GM18951 (cell line): ENCODE measurements around the gene SUDS3.
A peak's percentile ranks its signal among the peaks of the same experiment; 100 is the strongest.

Source experiments
- POLR2A ChIP-seq: IDR thresholded peaks from 4 replicates; pipeline ENCODE4 v1.6.1; 2011; ENCODE audit warnings: mild to moderate bottlenecking; ENCODE audit not compliant: insufficient read length, insufficient read depth; ENCODE audit errors: extremely low read depth
- in situ Hi-C: fragments of 300-500 bp; cut with MboI; formaldehyde crosslinking; loops from one replicate; pipeline ENCODE4 v1.12.0; 2022; ENCODE audit warnings: low sequenced_read_pairs, mixed read lengths, inconsistent platforms; ENCODE audit not compliant: unreplicated experiment

Gene SUDS3

DNA sequence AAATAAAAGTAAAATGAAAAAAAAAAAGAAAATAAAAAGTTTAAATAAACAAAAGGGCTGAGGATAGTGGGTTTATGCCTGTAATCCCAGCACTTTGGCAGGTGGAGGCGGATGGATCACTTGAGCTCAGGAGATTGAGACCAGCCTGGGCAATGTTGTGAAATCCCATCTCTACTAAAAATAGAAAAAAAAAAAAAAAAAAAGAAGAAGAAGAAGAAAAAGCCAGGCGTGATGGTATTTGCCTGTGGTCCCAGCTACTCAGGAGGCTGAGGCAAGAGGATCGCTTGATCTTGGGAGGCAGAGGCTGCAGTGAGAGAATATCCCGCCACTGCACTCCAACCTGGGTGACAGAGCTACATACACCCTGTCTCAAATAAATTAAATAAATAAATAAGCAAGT lies 7.5 kb upstream of the SUDS3 start:
- TF ChIP-seq POLR2A: no peak
- in situ Hi-C loops: no loop called here

DNA sequence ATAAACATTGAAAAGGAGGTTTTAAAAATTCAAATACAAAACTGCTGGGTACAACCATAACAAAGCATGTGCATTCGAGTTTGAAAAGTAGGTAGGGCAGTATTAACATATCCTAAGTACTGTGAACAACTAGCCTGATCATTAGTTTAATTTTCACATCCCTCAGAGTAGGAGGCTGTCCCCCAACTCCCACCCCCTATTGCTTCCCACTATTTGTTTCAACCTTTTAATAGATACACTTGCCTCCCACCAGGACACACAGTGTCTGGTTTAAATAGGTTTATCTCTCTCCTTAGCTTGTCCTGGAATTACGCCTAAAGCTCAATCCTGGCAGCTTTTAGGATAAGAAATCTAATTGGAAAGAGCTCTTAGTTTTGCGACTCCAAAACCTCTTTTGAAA lies 5.8 kb upstream of the SUDS3 start:
- in situ Hi-C loops: loop anchor here (10.0 kb wide), 1 partner anchor 186 kb away; no protein-coding TSS in a partner anchor

DNA sequence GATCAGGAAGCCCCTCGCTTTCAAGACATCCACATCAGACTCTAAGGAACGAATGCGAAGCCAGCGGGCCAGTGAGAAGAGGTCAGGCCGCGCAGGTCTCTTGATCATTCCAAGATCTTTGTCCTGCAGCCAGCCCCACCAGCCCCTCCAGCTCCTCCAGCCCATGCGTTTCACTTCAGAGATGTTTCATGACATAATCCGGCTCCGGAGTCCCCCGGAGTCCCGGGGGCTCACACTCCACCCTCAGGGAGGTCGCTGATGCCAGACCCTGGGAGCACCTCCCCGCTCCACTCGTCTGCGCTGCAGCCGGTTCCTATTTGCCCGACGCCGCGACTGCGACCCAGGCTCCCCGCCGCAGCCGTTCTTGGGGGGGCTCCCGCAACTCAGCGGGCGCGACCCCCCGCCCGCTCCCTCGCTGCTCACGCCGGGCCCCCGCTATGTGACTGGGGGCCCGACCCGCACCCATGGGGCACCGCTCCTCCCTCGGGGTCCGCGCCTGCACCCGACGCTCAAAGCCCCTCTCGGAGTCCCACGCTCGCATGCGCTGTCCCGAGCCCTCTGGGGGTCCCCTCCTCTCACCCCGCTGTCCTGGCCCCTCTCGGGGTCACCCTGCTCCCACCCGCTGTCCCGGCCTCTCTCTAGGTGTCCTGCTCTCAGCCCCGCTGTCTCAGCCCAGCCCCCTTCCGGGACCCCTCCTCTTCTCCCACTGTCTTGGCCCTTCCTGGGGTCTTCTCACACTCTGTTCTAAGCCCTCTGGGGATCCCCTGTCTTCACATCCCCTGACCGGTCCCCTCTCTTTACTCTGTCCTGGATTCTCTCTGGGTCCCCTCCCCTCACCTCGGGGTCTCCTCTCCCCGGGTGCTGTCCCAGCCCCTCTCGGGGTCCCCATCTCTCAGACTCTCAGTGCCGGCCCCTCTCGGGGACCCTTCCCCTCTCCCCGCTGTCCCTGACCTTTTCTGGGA lies 4.8 kb upstream of the SUDS3 start:
- in situ Hi-C loops: loop anchor here (10.0 kb wide), 1 partner anchor 187 kb away; no protein-coding TSS in a partner anchor
- TF ChIP-seq POLR2A: no peak

More for the DNA sequence above, 5.8 kb upstream of the SUDS3 start:
- TF ChIP-seq POLR2A: no peak

DNA sequence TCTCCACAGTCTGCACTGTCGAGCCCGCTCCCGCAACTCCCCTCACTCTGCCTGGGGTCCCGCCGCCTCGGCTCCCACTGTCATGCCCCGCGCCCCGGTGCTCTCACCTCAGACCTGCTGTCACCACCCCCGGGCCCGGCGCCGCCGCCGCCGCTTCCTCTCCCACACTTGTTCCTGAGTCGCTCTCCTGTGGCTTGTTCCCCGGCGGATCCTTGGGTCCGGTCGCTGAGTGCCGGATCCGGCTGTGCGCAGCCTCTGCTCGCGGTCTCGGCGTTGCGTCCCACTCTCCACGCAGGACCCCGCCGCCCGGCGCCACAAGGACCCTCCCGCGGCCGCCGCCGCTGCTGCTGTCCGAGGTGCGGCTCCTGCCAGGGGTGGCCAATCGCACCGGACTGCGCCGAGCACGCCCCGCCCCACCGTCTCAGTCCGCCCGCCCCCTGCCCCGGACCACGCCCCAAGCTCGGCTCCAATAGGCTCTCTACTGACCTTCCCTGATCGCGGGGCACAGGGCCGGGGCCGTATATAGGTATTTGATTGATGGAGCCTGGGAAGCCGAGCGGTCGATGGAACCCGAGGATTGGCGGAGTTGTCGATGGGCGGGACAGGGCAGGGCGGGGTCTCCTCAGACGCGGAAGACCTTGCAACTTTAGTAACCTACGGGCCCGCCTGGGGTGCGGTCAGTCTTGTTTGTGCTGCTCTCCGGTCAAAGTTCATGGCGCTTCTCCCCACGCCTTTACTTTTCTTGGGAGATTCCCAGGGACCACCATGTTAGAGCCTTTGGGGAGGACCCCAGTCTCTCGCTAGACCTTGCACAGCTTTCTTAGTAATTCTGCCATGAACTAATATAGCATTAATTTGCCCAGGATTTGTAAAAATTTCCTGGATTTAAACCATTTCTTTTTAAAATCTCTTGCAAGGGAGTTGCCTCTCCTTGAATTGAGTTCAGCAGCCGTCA lies 3.5 kb upstream of the SUDS3 start, which contains the start of gene TAOK3:
Gene TAOK3 (minus strand): TSS at position 367 of the 955 bp plus-strand sequence. CDS start 117,340 bp downstream, outside the sequence.
- peak; percentile 94 for TF ChIP-seq POLR2A
- in situ Hi-C loops: loop anchor here (10.0 kb wide), 1 partner anchor 188 kb away; no protein-coding TSS in a partner anchor

DNA sequence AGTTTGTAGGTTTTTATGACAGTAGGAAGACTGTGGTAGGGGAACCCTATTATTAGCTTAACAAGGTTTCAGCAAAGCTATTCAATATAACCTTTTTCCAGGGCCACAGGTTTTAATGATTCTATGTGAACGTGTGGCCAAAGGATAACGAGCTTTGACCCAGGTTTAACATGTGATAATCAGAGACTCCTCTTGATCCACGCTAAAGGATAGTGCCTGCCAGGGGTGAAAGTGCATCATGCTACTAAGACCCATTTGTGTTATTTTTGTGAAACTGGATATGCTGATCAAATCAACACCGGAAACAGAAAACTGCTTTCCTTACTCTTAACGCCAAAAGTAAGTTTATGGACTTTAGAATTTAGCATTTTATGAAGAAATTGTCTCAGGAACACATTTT lies 2.7 kb upstream of the SUDS3 start:
- TF ChIP-seq POLR2A: no peak
- in situ Hi-C loops: loop anchor here (10.0 kb wide), 1 partner anchor 189 kb away; no protein-coding TSS in a partner anchor

DNA sequence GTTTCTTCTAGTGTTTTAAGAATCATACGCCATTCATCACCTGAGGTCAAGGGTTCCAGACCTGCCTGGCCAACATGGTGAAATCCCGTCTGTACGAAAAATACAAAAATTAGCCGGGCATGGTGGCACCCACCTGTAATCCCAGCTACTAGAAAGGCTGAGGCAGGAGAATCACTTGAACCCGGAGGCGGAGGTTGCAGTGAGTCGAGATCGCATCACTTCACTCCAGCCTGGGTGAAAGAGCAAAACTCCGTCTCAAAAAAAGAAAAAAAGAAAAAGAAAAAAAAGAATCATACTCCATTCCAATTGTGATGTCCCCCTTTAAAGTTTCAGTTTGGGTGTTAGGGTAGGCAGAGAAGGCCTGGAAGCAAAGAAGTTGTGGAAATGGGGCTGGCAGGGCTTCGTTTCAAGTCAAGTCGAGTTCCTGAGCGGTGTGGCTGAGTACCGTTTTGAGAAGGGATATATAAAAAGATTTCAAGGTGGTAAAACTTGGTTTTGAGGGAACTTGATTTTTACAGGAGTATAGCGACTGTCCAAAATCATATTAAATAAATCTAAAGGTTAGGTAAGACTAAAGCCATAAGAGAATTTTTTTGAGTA lies 2.1 kb upstream of the SUDS3 start:
- TF ChIP-seq POLR2A: no peak
- in situ Hi-C loops: loop anchor here (10.0 kb wide), 1 partner anchor 189 kb away; no protein-coding TSS in a partner anchor

DNA sequence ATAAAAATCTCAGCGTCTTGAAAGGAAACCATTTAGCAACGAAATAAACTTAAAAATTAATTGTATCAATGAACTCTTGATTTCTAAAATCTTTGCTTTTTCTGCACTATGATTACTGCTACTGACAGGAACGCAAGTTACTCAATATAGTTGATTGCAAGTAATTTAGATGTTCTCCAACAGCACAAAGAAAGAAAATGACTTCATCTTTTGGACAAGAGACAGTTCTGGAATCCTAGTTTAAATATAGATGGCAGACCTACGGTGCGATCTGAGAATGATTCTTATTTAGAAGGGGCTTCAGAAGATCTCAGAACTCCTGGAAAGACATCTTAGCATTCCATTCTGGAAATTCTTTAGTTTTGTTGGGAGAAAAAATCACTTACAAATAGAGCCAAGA lies 1.4 kb upstream of the SUDS3 start:
- in situ Hi-C loops: loop anchor here (10.0 to 25.0 kb wide), 2 partner anchors 190 to 488 kb away; no protein-coding TSS in a partner anchor
- no peak for TF ChIP-seq POLR2A

DNA sequence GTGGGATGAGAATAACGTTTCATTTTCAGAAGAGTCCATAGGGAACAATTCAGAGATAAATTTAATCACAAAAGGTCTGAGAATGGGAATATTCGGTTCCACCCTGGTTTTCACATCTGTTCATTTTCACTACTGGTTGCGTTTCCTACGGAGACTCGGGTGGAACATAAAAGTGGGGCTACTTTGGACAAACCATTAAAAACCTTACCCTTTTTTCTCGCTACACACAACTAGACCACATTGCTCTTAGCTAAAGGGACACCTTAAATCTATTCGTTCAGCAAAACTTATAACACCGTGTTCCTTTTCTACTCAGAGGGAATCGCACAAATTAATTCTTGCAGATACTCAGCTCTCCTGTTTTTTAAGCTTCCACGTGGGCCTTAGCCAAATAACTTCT lies 1.0 kb upstream of the SUDS3 start:
- in situ Hi-C loops: loop anchor here (10.0 to 25.0 kb wide), 2 partner anchors 191 to 488 kb away; no protein-coding TSS in a partner anchor
- TF ChIP-seq POLR2A: no peak

DNA sequence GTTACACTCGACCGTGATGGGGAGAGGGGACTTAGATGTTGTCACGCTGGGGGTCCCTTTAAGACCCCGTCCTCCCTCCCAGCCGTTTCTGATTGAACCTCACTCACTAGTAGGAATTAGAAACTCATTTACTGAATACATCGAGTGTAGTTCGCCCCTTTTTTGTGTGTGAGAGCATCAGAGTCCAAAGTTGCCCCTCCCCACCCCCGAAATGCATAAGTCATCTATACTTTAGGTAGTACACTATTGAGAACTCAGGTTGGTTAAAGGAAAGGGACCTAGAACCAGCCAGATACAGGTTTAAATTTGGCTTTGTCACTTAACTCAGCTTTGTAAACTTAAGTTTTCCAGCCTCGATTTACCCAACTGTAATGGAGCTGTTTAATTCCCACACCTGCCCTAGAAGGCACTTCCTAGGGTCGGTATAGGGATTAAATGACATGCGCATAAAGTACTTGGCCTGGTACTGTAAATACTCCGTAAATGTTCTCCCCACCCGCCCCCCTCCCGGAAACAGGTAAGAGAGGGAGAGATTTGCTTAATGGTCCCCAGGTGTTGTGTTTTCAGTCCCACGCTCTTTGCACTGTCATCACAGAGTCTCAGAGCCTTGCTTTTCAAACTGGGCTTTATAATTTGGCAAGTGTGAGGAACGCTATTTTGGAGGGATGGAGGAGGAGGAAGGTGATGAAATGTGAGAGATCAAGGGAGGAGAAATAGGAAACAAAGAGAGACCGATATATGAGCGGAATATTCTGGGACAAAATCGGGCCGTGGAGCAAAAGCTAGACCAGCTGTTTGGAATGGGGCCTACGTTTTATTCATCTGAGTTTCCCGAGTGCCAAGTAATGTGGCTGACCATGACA lies 897 bp downstream of the SUDS3 start:
- no peak for TF ChIP-seq POLR2A

DNA sequence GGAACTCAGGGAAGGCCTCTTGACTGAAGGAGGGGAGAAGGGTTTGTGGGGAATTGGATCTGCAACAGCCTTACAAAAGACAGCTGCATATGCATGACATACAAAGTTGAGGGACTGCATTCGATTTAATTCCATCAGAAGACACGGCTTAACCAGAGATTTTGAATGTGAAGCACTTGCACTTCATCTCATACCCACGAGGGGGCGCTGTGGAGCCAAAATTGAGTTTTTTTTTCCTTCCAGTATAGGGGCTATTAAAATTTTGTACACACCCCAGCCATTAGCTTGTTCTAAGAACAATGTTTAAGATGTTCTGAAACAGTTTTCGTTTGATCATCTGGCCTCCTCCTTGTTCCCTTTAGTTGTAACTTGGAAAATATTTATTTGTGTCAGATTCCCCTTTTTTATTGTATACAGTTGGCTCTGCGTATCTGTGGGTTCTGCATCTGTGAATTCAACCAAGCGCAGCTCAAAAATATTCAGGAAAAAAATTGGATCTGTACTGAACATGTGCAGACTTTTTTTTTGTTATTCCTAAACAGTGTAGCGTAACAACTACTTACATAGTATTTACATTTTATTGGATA lies 1.6 kb downstream of the SUDS3 start:
- no peak for TF ChIP-seq POLR2A
- in situ Hi-C loops: loop anchor here (10.0 to 25.0 kb wide), 2 partner anchors 193 to 491 kb away; no protein-coding TSS in a partner anchor

More for the DNA sequence above, 897 bp downstream of the SUDS3 start:
- in situ Hi-C loops: loop anchor here (10.0 to 25.0 kb wide), 2 partner anchors 192 to 490 kb away; no protein-coding TSS in a partner anchor

DNA sequence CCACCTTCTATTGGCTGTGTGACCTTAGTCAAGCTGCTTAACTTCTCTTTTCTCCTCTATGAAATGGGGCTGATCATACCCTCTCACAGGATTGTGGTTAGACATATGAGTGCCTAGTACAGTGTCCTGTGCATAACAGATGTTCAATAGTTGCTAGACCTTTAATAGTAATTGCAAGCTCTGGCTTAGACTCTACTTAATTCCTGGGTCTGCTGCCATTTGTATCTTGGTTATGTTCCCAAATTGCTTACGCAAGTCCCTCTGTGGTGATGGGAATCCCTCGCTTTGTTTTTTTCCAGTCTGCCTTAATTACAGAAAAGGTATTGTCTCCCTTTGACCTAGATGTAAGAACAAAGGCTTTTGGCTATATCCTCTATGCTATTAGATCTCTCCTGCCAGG lies 15.1 kb downstream of the SUDS3 start:
- in situ Hi-C loops: loop anchor here (25.0 kb wide), 1 partner anchor 504 kb away; no protein-coding TSS in a partner anchor
- no peak for TF ChIP-seq POLR2A
